Gastrocnemius medialis (tissue), 4 donors: ENCODE measurements around the gene ARSI. TPM values are rescaled to one million over a fixed set of nuclear protein-coding genes. Genes with fewer than 3 reads are reported as not detected.

Source experiments
- ATAC-seq, 2 donors: fragments of 150-250 bp; one replicate each; pipeline ENCODE4 v1.9.1; 2016
- DNase-seq, 2 donors: peaks; one replicate each; pipeline ENCODE4 v3.0.0-alpha.2; 2019
- H3K27ac ChIP-seq, 4 donors: fragments of 200-600 bp; sonication (generic); 1 replicate in 1 of 4; 2 replicates in 3 of 4; pipeline ENCODE4 v1.5.1; 2016 to 2018; ENCODE audit warnings: mild to moderate bottlenecking in 2 of 4, moderate library complexity in 1 of 4
- H3K27me3 ChIP-seq, 3 donors: fragments of 200-600 bp; sonication (generic) in 2 of 3; 1 replicate in 1 of 3; 2 replicates in 2 of 3; pipeline versions ENCODE4 v1.5.1 to v1.6.0; 2016 to 2019; ENCODE audit warnings: mild to moderate bottlenecking in 1 of 3, moderate library complexity in 1 of 3
- H3K36me3 ChIP-seq, 2 donors: fragments of 200-600 bp; sonication (generic) in 1 of 2; one replicate each; pipeline ENCODE4 v1.5.1; 2017 to 2018
- H3K4me1 ChIP-seq, 2 donors: fragments of 200-600 bp; sonication (generic) in 1 of 2; one replicate each; pipeline ENCODE4 v1.5.1; 2016 to 2017; ENCODE audit warnings: mild to moderate bottlenecking in 2 of 2
- H3K4me3 ChIP-seq, 4 donors: fragments of 200-600 bp; sonication (generic) in 3 of 4; 1 replicate in 1 of 4; 2 replicates in 3 of 4; pipeline ENCODE4 v1.5.1; 2016 to 2019; ENCODE audit warnings: mild to moderate bottlenecking in 2 of 4
- H3K9me3 ChIP-seq, 3 donors: fragments of 200-600 bp; sonication (generic) in 2 of 3; 1 replicate in 1 of 3; 2 replicates in 2 of 3; pipeline ENCODE4 v1.5.1; 2016 to 2019
- POLR2A ChIP-seq, 2 donors: fragments of 450-650 bp; IDR thresholded peaks; one replicate each; pipeline ENCODE4 v1.6.1; 2017; ENCODE audit warnings: antibody characterized with exemption in 2 of 2, mild to moderate bottlenecking in 2 of 2, moderate library complexity in 2 of 2
- in situ Hi-C, 4 donors: fragments of 200-750 bp; cut with MboI; loops; one replicate each; pipeline versions ENCODE4 v1.15.0 to v1.8.0; 2017; ENCODE audit warnings: low sequenced_read_pairs in 4 of 4
- intact Hi-C: fragments of 100-400 bp; cut with DNase I; formaldehyde crosslinking; loops from one replicate; pipeline ENCODE4 v1.15.1; 2023; ENCODE audit warnings: low total_unique reads
- total RNA-seq, 4 donors: library from RNA; depleted of rRNA; stranded (reverse); fragments of >200 nt; gene quantifications; one replicate each; pipeline versions ENCODE4 v1.1.0 to v1.2.3, GENCODE V29; 2016
- TF ChIP-seq, protein P1 (sequence below), 5 experiments: fragments of 450-650 bp in 3 of 5; fragments of 200-600 bp in 2 of 5; sonication (generic) in 2 of 5; IDR thresholded peaks in 4 of 5; conservative IDR thresholded peaks in 1 of 5; 1 replicate in 4 of 5; 2 replicates in 1 of 5; pipeline ENCODE4 v1.5.1; 2016 to 2019; ENCODE audit warnings: antibody characterized with exemption in 5 of 5, mild to moderate bottlenecking in 3 of 5, moderate library complexity in 3 of 5

The ARSI gene
- total RNA-seq, 4 donors from 2014 or later, result not detected

DNA sequence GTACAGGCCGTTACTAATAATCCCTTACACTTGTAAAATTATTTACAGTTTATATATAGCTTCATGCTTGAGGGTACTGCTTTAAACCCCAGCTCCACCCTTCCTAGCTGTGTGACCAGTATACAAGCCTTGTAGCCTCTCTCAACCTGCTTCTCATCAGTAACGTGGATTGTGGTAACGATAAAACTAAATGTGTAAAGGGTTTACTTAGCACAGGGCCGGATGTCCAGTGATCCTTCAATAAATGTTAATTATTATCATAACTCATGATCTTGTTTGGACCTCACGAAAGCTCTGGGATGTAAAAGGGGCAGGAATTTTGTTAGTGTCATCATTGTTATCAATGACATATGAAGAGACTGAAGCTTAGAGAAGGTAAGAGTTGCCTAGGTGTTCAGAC lies 7.5 kb upstream of the ARSI start:
- peaks cover 0 to 6% of the 10 kb centered on the region in 2 donors for H3K4me1 ChIP-seq
- H3K36me3 ChIP-seq, result no peaks in the 10 kb centered on the region
- ATAC-seq (no peak), DNase-seq (no peak)
- intact Hi-C loops, result no loop called here
- H3K27me3 ChIP-seq, result no peaks in the 10 kb centered on the region
- TF ChIP-seq, protein P1, sequence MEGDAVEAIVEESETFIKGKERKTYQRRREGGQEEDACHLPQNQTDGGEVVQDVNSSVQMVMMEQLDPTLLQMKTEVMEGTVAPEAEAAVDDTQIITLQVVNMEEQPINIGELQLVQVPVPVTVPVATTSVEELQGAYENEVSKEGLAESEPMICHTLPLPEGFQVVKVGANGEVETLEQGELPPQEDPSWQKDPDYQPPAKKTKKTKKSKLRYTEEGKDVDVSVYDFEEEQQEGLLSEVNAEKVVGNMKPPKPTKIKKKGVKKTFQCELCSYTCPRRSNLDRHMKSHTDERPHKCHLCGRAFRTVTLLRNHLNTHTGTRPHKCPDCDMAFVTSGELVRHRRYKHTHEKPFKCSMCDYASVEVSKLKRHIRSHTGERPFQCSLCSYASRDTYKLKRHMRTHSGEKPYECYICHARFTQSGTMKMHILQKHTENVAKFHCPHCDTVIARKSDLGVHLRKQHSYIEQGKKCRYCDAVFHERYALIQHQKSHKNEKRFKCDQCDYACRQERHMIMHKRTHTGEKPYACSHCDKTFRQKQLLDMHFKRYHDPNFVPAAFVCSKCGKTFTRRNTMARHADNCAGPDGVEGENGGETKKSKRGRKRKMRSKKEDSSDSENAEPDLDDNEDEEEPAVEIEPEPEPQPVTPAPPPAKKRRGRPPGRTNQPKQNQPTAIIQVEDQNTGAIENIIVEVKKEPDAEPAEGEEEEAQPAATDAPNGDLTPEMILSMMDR (IDR thresholded peaks at IDR 0.05 in 4 of 5, conservative IDR thresholded peaks at IDR 0.05 in 1 of 5), result no peak
- TF ChIP-seq POLR2A (IDR thresholded peaks at IDR 0.05), result no peak
- H3K27ac ChIP-seq, result no peak overlapping the region
- H3K9me3 ChIP-seq, result no peaks in the 10 kb centered on the region
- H3K4me3 ChIP-seq, result no peak overlapping the region
- in situ Hi-C loops, result no loop called here

DNA sequence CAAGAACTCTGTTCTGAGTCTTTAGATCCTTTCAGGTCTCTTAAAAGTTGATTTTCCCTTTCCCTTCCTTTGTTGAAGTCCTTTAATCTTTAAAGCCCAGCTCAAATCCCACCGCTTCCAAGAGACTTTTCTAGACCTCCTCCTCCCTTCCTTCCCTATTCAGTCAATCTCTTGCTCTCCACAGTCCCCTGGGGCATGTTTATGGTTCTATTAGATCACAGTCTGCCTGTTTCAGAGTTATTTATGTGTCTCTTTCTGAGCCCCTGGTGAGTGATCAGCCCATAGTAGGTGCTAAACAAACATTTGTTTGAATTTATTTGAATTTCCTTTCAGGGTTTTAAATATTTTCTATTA lies 7.2 kb upstream of the ARSI start:
- H3K27ac ChIP-seq, result no peak overlapping the region
- H3K9me3 ChIP-seq, result no peaks in the 10 kb centered on the region
- in situ Hi-C loops, result no loop called here
- DNase-seq (no peak), ATAC-seq (no peak)
- no peaks in the 10 kb centered on the region for H3K27me3 ChIP-seq
- intact Hi-C loops, result no loop called here
- peaks cover 0 to 6% of the 10 kb centered on the region in 2 donors for H3K4me1 ChIP-seq
- TF ChIP-seq POLR2A (IDR thresholded peaks at IDR 0.05), result no peak
- TF ChIP-seq, protein P1 (IDR thresholded peaks at IDR 0.05 in 4 of 5, conservative IDR thresholded peaks at IDR 0.05 in 1 of 5), result no peak
- H3K36me3 ChIP-seq, result no peaks in the 10 kb centered on the region
- no peak overlapping the region for H3K4me3 ChIP-seq

DNA sequence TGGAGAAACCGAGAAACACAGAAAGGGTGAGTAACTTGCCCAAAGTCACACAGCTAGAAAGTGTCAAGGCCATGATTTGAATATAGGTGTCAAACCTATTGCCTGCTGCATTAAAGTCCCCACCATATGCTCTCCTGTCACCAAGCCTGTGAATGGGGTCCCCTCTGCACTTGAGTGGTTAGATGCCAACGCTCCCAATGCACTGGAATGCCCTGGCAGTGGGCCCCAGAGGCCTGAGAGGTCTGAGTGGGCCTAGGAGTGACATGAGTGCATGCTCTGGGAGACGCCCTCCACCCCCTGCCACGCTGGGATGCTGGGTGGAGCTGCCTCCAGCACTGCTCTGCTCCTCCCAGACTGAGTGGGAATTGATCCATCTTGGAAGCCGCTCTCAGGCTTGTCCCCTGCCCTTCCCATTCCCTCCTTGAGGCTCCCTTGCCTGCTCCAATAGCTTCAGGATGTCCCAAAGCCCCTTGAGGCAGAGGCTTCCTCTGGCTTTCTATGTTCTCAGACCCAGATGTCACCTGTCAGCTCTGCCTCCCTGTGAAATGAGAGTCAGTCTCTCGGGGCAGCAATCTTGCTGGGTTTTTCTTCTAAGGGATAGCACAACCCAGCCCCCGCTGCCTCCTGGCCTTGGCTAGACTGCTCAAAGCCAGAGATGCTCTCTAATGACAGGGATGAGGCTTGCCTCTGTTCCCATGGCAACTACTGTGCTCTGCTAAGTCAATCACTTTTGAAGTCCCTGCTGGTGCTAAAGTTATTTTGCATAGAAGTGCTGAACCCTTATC lies 6.6 kb upstream of the ARSI start:
- in situ Hi-C loops, result no loop called here
- ATAC-seq, result no peak
- no peaks in the 10 kb centered on the region for H3K9me3 ChIP-seq
- TF ChIP-seq, protein P1 (IDR thresholded peaks at IDR 0.05 in 4 of 5, conservative IDR thresholded peaks at IDR 0.05 in 1 of 5), result no peak
- TF ChIP-seq POLR2A (IDR thresholded peaks at IDR 0.05), result no peak
- H3K4me3 ChIP-seq, result no peak overlapping the region
- no peaks in the 10 kb centered on the region for H3K36me3 ChIP-seq
- no peak overlapping the region for H3K27ac ChIP-seq
- H3K4me1 ChIP-seq, result peaks cover 0 to 6% of the 10 kb centered on the region in 2 donors
- intact Hi-C loops, result no loop called here
- H3K27me3 ChIP-seq, result no peaks in the 10 kb centered on the region
- no peak for DNase-seq

DNA sequence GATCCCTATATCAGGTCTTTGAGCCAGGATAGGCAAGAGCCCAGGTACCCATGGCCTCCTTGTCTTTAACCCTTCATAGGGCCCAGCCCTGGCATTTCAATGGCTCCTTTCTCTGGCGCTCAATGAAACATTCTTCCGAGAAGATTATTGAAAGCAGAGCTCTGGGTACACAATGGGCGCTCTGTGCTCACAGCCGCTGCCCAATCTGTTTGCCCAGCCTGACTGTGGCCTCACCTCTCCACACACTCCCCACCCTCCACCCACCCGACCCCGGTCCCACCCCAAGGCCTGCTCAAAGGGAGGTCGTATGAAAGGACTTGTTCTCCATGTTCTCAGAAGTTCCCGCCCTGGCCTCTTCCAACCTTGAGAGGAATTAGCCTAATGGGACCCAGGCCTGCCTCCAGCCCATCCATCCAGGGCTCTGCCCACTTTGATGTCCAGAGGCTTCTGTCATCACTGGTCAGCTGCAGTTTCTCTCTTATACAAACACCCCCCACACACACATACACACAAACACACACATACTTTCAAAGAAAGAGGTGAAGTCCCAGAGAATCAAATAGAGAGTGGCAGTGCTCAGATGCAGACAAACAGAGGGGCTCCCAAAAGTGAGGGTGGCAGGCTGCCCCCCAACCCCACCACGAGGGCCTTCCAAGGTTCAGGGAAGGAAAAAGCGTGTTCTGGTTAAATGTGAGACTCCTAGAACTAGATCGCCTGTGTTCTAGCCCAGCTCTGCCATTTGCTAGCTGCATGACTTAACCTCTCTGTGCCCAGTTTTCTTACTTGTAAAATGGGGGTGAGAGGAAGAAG lies 5.1 kb upstream of the ARSI start:
- no peak for DNase-seq
- ATAC-seq, result no peak
- H3K27me3 ChIP-seq, result no peaks in the 10 kb centered on the region
- TF ChIP-seq, protein P1 (IDR thresholded peaks at IDR 0.05 in 4 of 5, conservative IDR thresholded peaks at IDR 0.05 in 1 of 5), result no peak
- no peak for TF ChIP-seq POLR2A (IDR thresholded peaks at IDR 0.05)
- in situ Hi-C loops, result no loop called here
- H3K4me1 ChIP-seq, result peaks cover 0 to under 1% of the 10 kb centered on the region in 2 donors
- intact Hi-C loops, result no loop called here
- no peaks in the 10 kb centered on the region for H3K9me3 ChIP-seq
- H3K27ac ChIP-seq, result no peak overlapping the region
- H3K4me3 ChIP-seq, result no peak overlapping the region
- no peaks in the 10 kb centered on the region for H3K36me3 ChIP-seq
